ENCODE results near the gene CASKIN2.

CASKIN2 gene

GRCh38 chr17:75485688-75486087 is 29.6 kb downstream of the CASKIN2 start:
- no peaks in the 10 kb centered on the region for H4K20me1 ChIP-seq (ENCODE audit: insufficient read depth, low read length)
- no peak overlapping the region for H3K4me3 ChIP-seq (ENCODE audit: low read length)
- no peaks in the 10 kb centered on the region for H3K79me2 ChIP-seq (ENCODE audit: low read length)
- H2AFZ ChIP-seq (ENCODE audit: low read length), result no peak overlapping the region
- no peaks in the 10 kb centered on the region for H3K36me3 ChIP-seq (replicated peaks; ENCODE audit: insufficient read depth, low read length)
- H3K4me2 ChIP-seq (ENCODE audit: low read depth, low read length), result no peak overlapping the region
- no peak overlapping the region for H3K27ac ChIP-seq (ENCODE audit: low read length)
- TF ChIP-seq EZH2phosphoT487 (IDR thresholded peaks at IDR 0.05; ENCODE audit: low read length) (no peak), CTCF (IDR thresholded peaks at IDR 0.05; ENCODE audit: low read length) (no peak), EZH2 (optimal IDR thresholded peaks at IDR 0.05; ENCODE audit: low read depth, low read length) (no peak)
- no peaks in the 10 kb centered on the region for H3K27me3 ChIP-seq (replicated peaks; ENCODE audit: insufficient read depth, low read length)
- no peaks in the 10 kb centered on the region for H3K9me3 ChIP-seq (replicated peaks; ENCODE audit: insufficient read depth, low read length)
- H3K9me2 ChIP-seq (replicated peaks; ENCODE audit: insufficient read depth, low read length), result no peaks in the 10 kb centered on the region
- no peaks in the 10 kb centered on the region for H3K4me1 ChIP-seq (ENCODE audit: low read length)
- H3F3A ChIP-seq (ENCODE audit: insufficient read depth, low read length), result no peaks in the 10 kb centered on the region
- no peak overlapping the region for H3K9ac ChIP-seq (ENCODE audit: low read length)
- no peak for DNase-seq

- Histone ChIP-seq H3K36me3 (replicated peaks; ENCODE audit: insufficient read depth, low read length) (no peaks in the 10 kb centered on the region), H3F3A (ENCODE audit: insufficient read depth, low read length) (no peaks in the 10 kb centered on the region), H3K9me3 (replicated peaks; ENCODE audit: insufficient read depth, low read length) (no peaks in the 10 kb centered on the region), H3K4me3 (ENCODE audit: low read length) (no peak overlapping the region), H4K20me1 (ENCODE audit: insufficient read depth, low read length) (no peaks in the 10 kb centered on the region), H2AFZ (ENCODE audit: low read length) (no peak overlapping the region), H3K79me2 (ENCODE audit: low read length) (no peaks in the 10 kb centered on the region), H3K9ac (ENCODE audit: low read length) (no peak overlapping the region), H3K4me2 (ENCODE audit: low read depth, low read length) (no peak overlapping the region), H3K4me1 (ENCODE audit: low read length) (no peaks in the 10 kb centered on the region), H3K27ac (ENCODE audit: low read length) (no peak overlapping the region), H3K9me2 (replicated peaks; ENCODE audit: insufficient read depth, low read length) (no peaks in the 10 kb centered on the region), H3K27me3 (replicated peaks; ENCODE audit: insufficient read depth, low read length) (no peaks in the 10 kb centered on the region)
- TF ChIP-seq CTCF (IDR thresholded peaks at IDR 0.05; ENCODE audit: low read length), result no peak
- TF ChIP-seq EZH2 (optimal IDR thresholded peaks at IDR 0.05; ENCODE audit: low read depth, low read length), result no peak
- TF ChIP-seq EZH2phosphoT487 (IDR thresholded peaks at IDR 0.05; ENCODE audit: low read length), result no peak
- DNase-seq, result no peak
These were observed 33.0 kb downstream of the CASKIN2 start for GRCh38 chr17:75482098-75482942.

- no peak overlapping the region for H3K27ac ChIP-seq (ENCODE audit: low read length)
- H3F3A ChIP-seq (ENCODE audit: insufficient read depth, low read length), result no peaks in the 10 kb centered on the region
- no peak overlapping the region for H3K9ac ChIP-seq (ENCODE audit: low read length)
- no peaks in the 10 kb centered on the region for H3K9me3 ChIP-seq (replicated peaks; ENCODE audit: insufficient read depth, low read length)
- no peaks in the 10 kb centered on the region for H3K79me2 ChIP-seq (ENCODE audit: low read length)
- H3K4me3 ChIP-seq (ENCODE audit: low read length), result no peak overlapping the region
- no peaks in the 10 kb centered on the region for H4K20me1 ChIP-seq (ENCODE audit: insufficient read depth, low read length)
- TF ChIP-seq EZH2 (optimal IDR thresholded peaks at IDR 0.05; ENCODE audit: low read depth, low read length) (no peak), CTCF (IDR thresholded peaks at IDR 0.05; ENCODE audit: low read length) (no peak), EZH2phosphoT487 (IDR thresholded peaks at IDR 0.05; ENCODE audit: low read length) (no peak)
- H3K36me3 ChIP-seq (replicated peaks; ENCODE audit: insufficient read depth, low read length), result no peaks in the 10 kb centered on the region
- H2AFZ ChIP-seq (ENCODE audit: low read length), result no peak overlapping the region
- H3K27me3 ChIP-seq (replicated peaks; ENCODE audit: insufficient read depth, low read length), result no peaks in the 10 kb centered on the region
- H3K4me1 ChIP-seq (ENCODE audit: low read length), result no peaks in the 10 kb centered on the region
- H3K9me2 ChIP-seq (replicated peaks; ENCODE audit: insufficient read depth, low read length), result no peaks in the 10 kb centered on the region
- DNase-seq, result no peak
- H3K4me2 ChIP-seq (ENCODE audit: low read depth, low read length), result no peak overlapping the region
These were observed 33.9 kb downstream of the CASKIN2 start for GRCh38 chr17:75481194-75482068.

Measured in MM.1S (cell line).